ENCODE results near the gene SMOC2. TPM values are rescaled to one million over a fixed set of nuclear protein-coding genes. Genes with fewer than 3 reads are reported as not detected.

Gene SMOC2
- polyA plus RNA-seq, 3 donors: not detected

DNA sequence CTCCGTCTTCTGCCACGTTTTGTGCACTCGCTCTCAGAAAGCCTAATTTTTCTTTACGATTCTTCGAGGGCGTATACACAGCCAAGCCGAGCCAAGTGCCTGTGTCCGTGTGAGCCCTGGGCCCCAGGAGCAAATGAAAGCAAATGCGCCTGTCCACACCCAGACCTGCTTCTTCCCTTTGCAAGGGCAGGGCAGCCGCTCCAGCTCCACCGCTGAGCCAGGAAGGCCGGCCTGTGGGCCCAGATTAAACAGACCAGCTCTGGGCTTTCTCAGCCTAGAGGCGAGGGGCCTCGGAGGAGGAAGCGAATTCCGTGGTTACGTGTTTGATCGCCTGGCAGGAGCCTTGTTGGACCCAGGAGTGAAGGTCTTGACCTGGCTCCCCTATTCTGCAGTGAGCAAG is 184.6 kb downstream of the SMOC2 start:
- H4K20me1 ChIP-seq (ENCODE audit: insufficient read depth, low read length): no peaks in the 10 kb centered on the region
- no peaks in the 10 kb centered on the region for H3K27me3 ChIP-seq (ENCODE audit: control insufficient read depth in 2 of 2, insufficient read depth in 2 of 2, low read length in 2 of 2)
- H3K36me3 Mint-ChIP-seq: no peaks in the 10 kb centered on the region
- DNase-seq: no peak
- no peak overlapping the region for H2AFZ ChIP-seq (ENCODE audit: insufficient read depth, low read depth, low read length, poor library complexity, severe bottlenecking)
- H3K4me1 Mint-ChIP-seq: no peaks in the 10 kb centered on the region
- peaks cover 20 to 35% of the 10 kb centered on the region in 2 donors for H3K9me3 ChIP-seq (replicated peaks in 1 of 2; ENCODE audit: control insufficient read depth in 1 of 2, insufficient read depth in 1 of 2, low read length in 2 of 2)
- H3K9me3 Mint-ChIP-seq: peaks cover 3 to 21% (median 15%) of the 10 kb centered on the region in 7 donors
- intact Hi-C loops (cut with micrococcal nuclease): no loop called here
- H3K4me1 ChIP-seq (ENCODE audit: control insufficient read depth in 1 of 2, insufficient read depth in 2 of 2, low read length in 2 of 2): no peaks in the 10 kb centered on the region
- no peak overlapping the region for H3K4me3 Mint-ChIP-seq
- no peak overlapping the region for H3K27ac ChIP-seq (ENCODE audit: low read depth in 1 of 2, low read length in 2 of 2)
- H3K27ac Mint-ChIP-seq: no peak overlapping the region
- no peaks in the 10 kb centered on the region for H3K79me2 ChIP-seq (ENCODE audit: insufficient read depth, low read length)
- no peaks in the 10 kb centered on the region for H3K36me3 ChIP-seq (replicated peaks in 1 of 2; ENCODE audit: control insufficient read depth in 1 of 2, insufficient read depth in 2 of 2, low read length in 2 of 2)
- H3K4me3 ChIP-seq (replicated peaks in 1 of 3; ENCODE audit: low read depth in 2 of 3, low read length in 3 of 3): no peak overlapping the region
- H3K4me2 ChIP-seq (replicated peaks; ENCODE audit: extremely low read depth, low read length, poor library complexity, severe bottlenecking): no peak overlapping the region
- TF ChIP-seq, protein P1, sequence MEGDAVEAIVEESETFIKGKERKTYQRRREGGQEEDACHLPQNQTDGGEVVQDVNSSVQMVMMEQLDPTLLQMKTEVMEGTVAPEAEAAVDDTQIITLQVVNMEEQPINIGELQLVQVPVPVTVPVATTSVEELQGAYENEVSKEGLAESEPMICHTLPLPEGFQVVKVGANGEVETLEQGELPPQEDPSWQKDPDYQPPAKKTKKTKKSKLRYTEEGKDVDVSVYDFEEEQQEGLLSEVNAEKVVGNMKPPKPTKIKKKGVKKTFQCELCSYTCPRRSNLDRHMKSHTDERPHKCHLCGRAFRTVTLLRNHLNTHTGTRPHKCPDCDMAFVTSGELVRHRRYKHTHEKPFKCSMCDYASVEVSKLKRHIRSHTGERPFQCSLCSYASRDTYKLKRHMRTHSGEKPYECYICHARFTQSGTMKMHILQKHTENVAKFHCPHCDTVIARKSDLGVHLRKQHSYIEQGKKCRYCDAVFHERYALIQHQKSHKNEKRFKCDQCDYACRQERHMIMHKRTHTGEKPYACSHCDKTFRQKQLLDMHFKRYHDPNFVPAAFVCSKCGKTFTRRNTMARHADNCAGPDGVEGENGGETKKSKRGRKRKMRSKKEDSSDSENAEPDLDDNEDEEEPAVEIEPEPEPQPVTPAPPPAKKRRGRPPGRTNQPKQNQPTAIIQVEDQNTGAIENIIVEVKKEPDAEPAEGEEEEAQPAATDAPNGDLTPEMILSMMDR (IDR thresholded peaks at IDR 0.05): no peak
- 87% methylated on average over 18 of the region's 18 CpGs for WGBS (ENCODE audit: insufficient coverage)
- peaks cover 0 to 4% (median 0%) of the 10 kb centered on the region in 3 donors for H3K27me3 Mint-ChIP-seq (ENCODE audit: low read depth in 3 of 3)
- no peak overlapping the region for H3K9ac ChIP-seq (ENCODE audit: insufficient read depth, low read length, poor library complexity, severe bottlenecking)

DNA sequence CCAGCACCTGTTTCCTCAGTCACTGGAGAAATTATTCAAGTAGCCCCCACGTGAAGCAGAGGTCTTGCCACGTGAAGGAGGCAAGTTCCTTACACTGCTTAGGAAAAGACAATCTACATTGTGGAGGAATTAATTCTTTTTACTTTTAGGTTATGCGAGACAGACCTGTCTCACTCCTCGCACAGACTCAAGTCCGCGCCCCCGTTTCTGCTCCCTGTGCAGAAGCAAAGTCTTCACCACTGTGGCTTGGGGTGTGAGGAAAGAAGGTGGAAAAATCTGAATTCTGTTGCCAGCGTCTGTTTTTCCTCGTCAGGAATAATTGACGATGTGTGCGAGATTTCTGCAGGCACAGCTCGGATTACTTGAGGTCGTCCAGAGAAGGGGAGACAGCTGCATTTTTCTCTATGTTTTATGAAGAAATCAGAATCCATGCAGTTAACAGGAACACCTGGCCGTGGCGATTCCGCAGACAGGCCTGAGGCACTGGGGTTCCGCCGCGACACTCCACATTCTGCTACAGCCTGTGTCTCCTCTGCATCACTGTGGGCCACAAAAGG is 185.1 kb downstream of the SMOC2 start:
- H2AFZ ChIP-seq (ENCODE audit: insufficient read depth, low read depth, low read length, poor library complexity, severe bottlenecking): no peak overlapping the region
- H3K4me1 ChIP-seq (ENCODE audit: control insufficient read depth in 1 of 2, insufficient read depth in 2 of 2, low read length in 2 of 2): no peaks in the 10 kb centered on the region
- no peaks in the 10 kb centered on the region for H3K79me2 ChIP-seq (ENCODE audit: insufficient read depth, low read length)
- peaks cover 3 to 21% (median 15%) of the 10 kb centered on the region in 7 donors for H3K9me3 Mint-ChIP-seq
- no peaks in the 10 kb centered on the region for H3K36me3 ChIP-seq (replicated peaks in 1 of 2; ENCODE audit: control insufficient read depth in 1 of 2, insufficient read depth in 2 of 2, low read length in 2 of 2)
- no peak overlapping the region for H3K27ac ChIP-seq (ENCODE audit: low read depth in 1 of 2, low read length in 2 of 2)
- intact Hi-C loops (cut with micrococcal nuclease): no loop called here
- no peak overlapping the region for H3K9ac ChIP-seq (ENCODE audit: insufficient read depth, low read length, poor library complexity, severe bottlenecking)
- 95% methylated on average over 17 of the region's 19 CpGs for WGBS (ENCODE audit: insufficient coverage)
- no peaks in the 10 kb centered on the region for H3K4me1 Mint-ChIP-seq
- TF ChIP-seq, protein P1 (IDR thresholded peaks at IDR 0.05): no peak
- H3K4me3 Mint-ChIP-seq: no peak overlapping the region
- H3K9me3 ChIP-seq (replicated peaks in 1 of 2; ENCODE audit: control insufficient read depth in 1 of 2, insufficient read depth in 1 of 2, low read length in 2 of 2): peaks cover 20 to 32% of the 10 kb centered on the region in 2 donors
- no peak overlapping the region for H3K4me2 ChIP-seq (replicated peaks; ENCODE audit: extremely low read depth, low read length, poor library complexity, severe bottlenecking)
- no peak overlapping the region for H3K27ac Mint-ChIP-seq
- peaks cover 0 to 4% (median 0%) of the 10 kb centered on the region in 3 donors for H3K27me3 Mint-ChIP-seq (ENCODE audit: low read depth in 3 of 3)
- H4K20me1 ChIP-seq (ENCODE audit: insufficient read depth, low read length): no peaks in the 10 kb centered on the region
- H3K4me3 ChIP-seq (replicated peaks in 1 of 3; ENCODE audit: low read depth in 2 of 3, low read length in 3 of 3): no peak overlapping the region
- DNase-seq: no peak
- H3K27me3 ChIP-seq (ENCODE audit: control insufficient read depth in 2 of 2, insufficient read depth in 2 of 2, low read length in 2 of 2): no peaks in the 10 kb centered on the region
- H3K36me3 Mint-ChIP-seq: no peaks in the 10 kb centered on the region

Measured in CD14-positive monocyte (primary cell).